ENCODE results near the gene CD300LG. TPM values are rescaled to one million over a fixed set of nuclear protein-coding genes. Genes with fewer than 3 reads are reported as not detected.
A peak's percentile ranks its signal among the peaks of the same experiment; 100 is the strongest.
"Not testable (repeated sequence)": the region's sequence is repeated elsewhere in the genome, so short reads cannot be mapped to it uniquely, and the experiment has no call there.

The CD300LG gene
- total RNA-seq, 2 donors from 2014 or later: not detected

- ATAC-seq (no peak), DNase-seq (no peak)
- H3K9me3 ChIP-seq (ENCODE audit: control insufficient read depth, low read length, poor library complexity, severe bottlenecking): no peaks in the 10 kb centered on the region
- no peak overlapping the region for H3K27ac Mint-ChIP-seq
- no peaks in the 10 kb centered on the region for H3K4me1 Mint-ChIP-seq
- H3K27me3 Mint-ChIP-seq: peaks cover 56% of the 10 kb centered on the region
- H3K36me3 Mint-ChIP-seq (ENCODE audit: low read depth): peaks cover 2% of the 10 kb centered on the region
- no peak overlapping the region for H3K4me3 Mint-ChIP-seq
Measured at GRCh38 chr17:43868226-43868994, 21.4 kb downstream of the CD300LG start.

DNA sequence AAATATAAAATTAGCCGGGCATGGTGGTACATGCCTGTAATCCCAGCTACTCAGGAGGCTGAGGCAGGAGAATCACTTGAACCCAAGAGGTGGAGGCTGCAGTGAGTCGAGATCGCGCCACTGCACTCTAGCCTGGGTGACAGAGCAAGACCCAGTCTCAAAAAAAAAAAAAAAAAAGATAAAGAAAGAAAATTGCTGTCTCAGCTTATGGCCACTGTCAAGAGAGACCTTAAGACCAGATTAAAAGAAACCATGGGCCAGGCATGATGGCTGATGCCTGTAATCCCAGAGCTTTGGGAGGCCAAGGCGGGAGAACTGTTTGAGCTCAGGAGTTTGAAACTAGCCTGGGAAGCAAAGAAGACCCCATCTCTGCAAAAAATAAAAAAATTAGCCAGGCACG lies 22.1 kb downstream of the CD300LG start:
- peaks cover 58% of the 10 kb centered on the region for H3K27me3 Mint-ChIP-seq
- not testable (repeated sequence) for H3K27ac Mint-ChIP-seq; DNase-seq; H3K4me3 Mint-ChIP-seq; H3K9me3 ChIP-seq (ENCODE audit: control insufficient read depth, low read length, poor library complexity, severe bottlenecking); H3K4me1 Mint-ChIP-seq; ATAC-seq; H3K36me3 Mint-ChIP-seq (ENCODE audit: low read depth)

GRCh38 chr17:43871946-43872690 lies 25.1 kb downstream of the CD300LG start:
- H3K4me1 Mint-ChIP-seq: no peaks in the 10 kb centered on the region
- DNase-seq (no peak), ATAC-seq (no peak)
- peaks cover 59% of the 10 kb centered on the region for H3K27me3 Mint-ChIP-seq
- no peak overlapping the region for H3K4me3 Mint-ChIP-seq
- peaks cover 2% of the 10 kb centered on the region for H3K36me3 Mint-ChIP-seq (ENCODE audit: low read depth)
- H3K27ac Mint-ChIP-seq: no peak overlapping the region
- H3K9me3 ChIP-seq (ENCODE audit: control insufficient read depth, low read length, poor library complexity, severe bottlenecking): no peaks in the 10 kb centered on the region

DNA sequence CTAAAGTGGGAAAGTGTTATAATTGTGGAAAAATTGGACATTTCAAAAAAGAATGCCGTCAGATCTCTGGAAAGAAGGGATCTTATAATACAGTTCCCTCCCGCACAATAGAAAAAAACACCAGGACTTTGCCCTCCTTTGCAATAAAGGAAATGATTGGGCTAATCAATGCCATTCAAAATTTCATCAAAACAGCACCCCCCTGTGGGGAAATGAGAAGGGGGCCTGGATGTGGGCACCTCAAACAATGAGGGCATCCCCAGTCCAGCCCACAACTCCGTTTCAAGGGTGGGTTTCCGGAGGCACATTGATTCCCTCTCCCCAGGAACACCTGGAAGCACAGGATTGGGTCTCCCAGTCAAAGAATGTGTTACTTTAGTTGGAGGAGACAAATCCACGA lies 26.1 kb downstream of the CD300LG start:
- no peak overlapping the region for H3K4me3 Mint-ChIP-seq
- peaks cover 2% of the 10 kb centered on the region for H3K36me3 Mint-ChIP-seq (ENCODE audit: low read depth)
- H3K4me1 Mint-ChIP-seq: no peaks in the 10 kb centered on the region
- no peak for ATAC-seq
- H3K27me3 Mint-ChIP-seq: peaks cover 51% of the 10 kb centered on the region
- H3K27ac Mint-ChIP-seq: no peak overlapping the region
- no peak for DNase-seq
- no peaks in the 10 kb centered on the region for H3K9me3 ChIP-seq (ENCODE audit: control insufficient read depth, low read length, poor library complexity, severe bottlenecking)

DNA sequence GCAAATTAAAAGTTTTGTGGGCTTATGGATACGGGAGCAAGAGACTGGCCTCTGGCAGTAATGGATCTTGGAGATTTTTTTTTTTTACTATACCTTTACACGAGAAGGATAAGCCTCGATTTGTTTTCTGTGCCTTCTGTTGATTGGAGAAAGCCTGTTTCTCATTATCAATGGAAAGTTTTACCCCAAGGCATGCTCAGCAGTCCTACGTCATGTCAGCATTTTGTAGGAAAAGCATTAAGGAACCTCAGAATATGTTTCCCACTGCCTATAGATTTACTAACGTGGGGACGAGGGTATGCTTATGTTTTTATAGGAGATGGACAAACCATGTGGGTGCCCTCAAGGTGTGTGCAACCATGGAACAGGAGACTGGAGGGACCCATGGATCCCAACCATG lies 26.8 kb downstream of the CD300LG start:
- no peaks in the 10 kb centered on the region for H3K9me3 ChIP-seq (ENCODE audit: control insufficient read depth, low read length, poor library complexity, severe bottlenecking)
- Mint-ChIP-seq H3K36me3 (ENCODE audit: low read depth) (peaks cover 2% of the 10 kb centered on the region), H3K27me3 (peaks cover 54% of the 10 kb centered on the region), H3K4me3 (no peak overlapping the region), H3K27ac (no peak overlapping the region), H3K4me1 (peaks cover 3% of the 10 kb centered on the region)
- ATAC-seq (no peak), DNase-seq (no peak)

- DNase-seq (no peak), ATAC-seq (no peak)
- Mint-ChIP-seq H3K36me3 (ENCODE audit: low read depth) (peaks cover 2% of the 10 kb centered on the region), H3K4me3 (no peak overlapping the region), H3K27me3 (peaks cover 58% of the 10 kb centered on the region), H3K4me1 (peaks cover 4% of the 10 kb centered on the region), H3K27ac (no peak overlapping the region)
- no peaks in the 10 kb centered on the region for H3K9me3 ChIP-seq (ENCODE audit: control insufficient read depth, low read length, poor library complexity, severe bottlenecking)
Measured at GRCh38 chr17:43874293-43874692, 27.3 kb downstream of the CD300LG start.

- peaks cover 2% of the 10 kb centered on the region for H3K36me3 Mint-ChIP-seq (ENCODE audit: low read depth)
- H3K9me3 ChIP-seq (ENCODE audit: control insufficient read depth, low read length, poor library complexity, severe bottlenecking): no peaks in the 10 kb centered on the region
- ATAC-seq: no peak
- no peak overlapping the region for H3K27ac Mint-ChIP-seq
- DNase-seq: no peak
- peaks cover 50% of the 10 kb centered on the region for H3K27me3 Mint-ChIP-seq
- no peak overlapping the region for H3K4me3 Mint-ChIP-seq
- H3K4me1 Mint-ChIP-seq: peaks cover 6% of the 10 kb centered on the region
Measured at GRCh38 chr17:43875476-43876147, 28.6 kb downstream of the CD300LG start.

DNA sequence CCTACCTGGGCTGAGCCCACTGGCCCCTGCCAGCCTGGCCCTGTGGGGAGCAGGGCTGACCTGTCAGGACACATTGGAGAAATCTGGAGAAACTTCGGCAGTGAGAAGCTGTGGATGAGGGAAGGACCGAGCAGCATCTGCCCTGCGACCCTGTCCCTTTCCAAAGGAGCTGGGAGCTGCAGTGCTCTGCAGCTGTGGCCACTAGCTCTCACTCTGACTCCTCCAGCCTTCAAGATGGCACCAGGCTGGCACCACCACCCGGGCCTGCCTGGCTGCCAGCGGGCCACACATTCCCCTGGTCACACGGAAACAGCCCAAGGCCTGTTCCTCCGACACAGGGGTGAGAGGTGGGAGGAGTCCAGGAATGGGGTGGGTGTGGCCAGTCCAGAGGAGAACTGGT lies 30.1 kb downstream of the CD300LG start:
- no peak for ATAC-seq
- no peaks in the 10 kb centered on the region for H3K9me3 ChIP-seq (ENCODE audit: control insufficient read depth, low read length, poor library complexity, severe bottlenecking)
- Mint-ChIP-seq H3K27ac (no peak overlapping the region), H3K4me1 (peaks cover 6% of the 10 kb centered on the region), H3K36me3 (ENCODE audit: low read depth) (peaks cover 2% of the 10 kb centered on the region), H3K4me3 (no peak overlapping the region), H3K27me3 (peaks cover 37% of the 10 kb centered on the region)
- DNase-seq: no peak

- H3K4me1 Mint-ChIP-seq: peaks cover 6% of the 10 kb centered on the region
- ATAC-seq (no peak), DNase-seq (no peak)
- H3K36me3 Mint-ChIP-seq (ENCODE audit: low read depth): no peaks in the 10 kb centered on the region
- no peak overlapping the region for H3K27ac Mint-ChIP-seq
- no peak overlapping the region for H3K4me3 Mint-ChIP-seq
- peaks cover 31% of the 10 kb centered on the region for H3K27me3 Mint-ChIP-seq
- H3K9me3 ChIP-seq (ENCODE audit: control insufficient read depth, low read length, poor library complexity, severe bottlenecking): no peaks in the 10 kb centered on the region
Measured at GRCh38 chr17:43877451-43878155, 30.6 kb downstream of the CD300LG start.

- no peak overlapping the region for H3K4me3 Mint-ChIP-seq
- peaks cover 27% of the 10 kb centered on the region for H3K27me3 Mint-ChIP-seq
- DNase-seq: peak; percentile 39 to 61 (median 51)
- no peak overlapping the region for H3K27ac Mint-ChIP-seq
- ATAC-seq: peak; percentile 89
- H3K4me1 Mint-ChIP-seq: peaks cover 6% of the 10 kb centered on the region
- no peaks in the 10 kb centered on the region for H3K36me3 Mint-ChIP-seq (ENCODE audit: low read depth)
- H3K9me3 ChIP-seq (ENCODE audit: control insufficient read depth, low read length, poor library complexity, severe bottlenecking): no peaks in the 10 kb centered on the region
Measured at GRCh38 chr17:43878260-43879175, 31.5 kb downstream of the CD300LG start.

DNA sequence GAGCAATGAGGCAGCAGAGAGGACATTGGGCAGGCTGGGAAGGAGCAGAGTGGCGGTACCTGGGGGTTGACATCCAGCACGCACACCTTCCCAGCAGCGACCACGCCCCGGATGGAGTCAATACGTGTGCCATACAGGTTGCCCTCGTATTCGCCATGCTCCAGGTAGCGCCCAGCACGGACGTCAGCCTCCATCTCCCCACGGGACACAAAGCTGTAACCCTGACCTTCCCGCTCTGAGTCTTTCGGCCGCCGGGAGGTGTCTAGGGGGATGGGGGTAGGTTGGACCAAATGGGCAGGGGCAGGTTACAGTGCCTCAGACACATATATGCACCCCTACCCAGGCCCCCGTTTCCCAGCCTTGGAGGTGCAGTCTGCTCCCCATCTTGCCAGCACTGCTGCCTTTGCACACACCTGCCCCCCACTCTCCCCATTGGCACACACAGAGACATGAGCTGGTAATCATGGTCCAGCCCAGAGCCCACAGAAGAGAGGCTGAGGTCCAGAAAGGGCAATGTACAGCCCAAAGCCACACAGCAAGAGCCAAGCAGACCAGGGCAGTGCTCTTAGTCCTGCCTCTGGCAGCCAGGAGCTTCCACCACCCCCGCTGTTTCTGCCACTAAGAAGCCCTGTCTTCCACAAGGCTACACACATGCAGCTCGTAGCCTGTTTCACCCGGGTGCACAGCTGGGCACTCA lies 32.9 kb downstream of the CD300LG start:
- H3K27ac Mint-ChIP-seq: no peak overlapping the region
- peaks cover 21% of the 10 kb centered on the region for H3K27me3 Mint-ChIP-seq
- H3K4me1 Mint-ChIP-seq: peaks cover 6% of the 10 kb centered on the region
- ATAC-seq (no peak), DNase-seq (no peak)
- no peaks in the 10 kb centered on the region for H3K9me3 ChIP-seq (ENCODE audit: control insufficient read depth, low read length, poor library complexity, severe bottlenecking)
- no peak overlapping the region for H3K4me3 Mint-ChIP-seq
- no peaks in the 10 kb centered on the region for H3K36me3 Mint-ChIP-seq (ENCODE audit: low read depth)
